Neural progenitor cell (in vitro differentiated cells): ENCODE measurements around the gene DPT. TPM values are rescaled to one million over a fixed set of nuclear protein-coding genes. Genes with fewer than 3 reads are reported as not detected.

Experiments used
- DNase-seq: peaks from one replicate; pipeline ENCODE4 v3.0.0-alpha.2; 2016; ENCODE audit warnings: low spot score
- H2AFZ ChIP-seq: fragments of 200-600 bp; sonication (generic); replicated peaks from 2 replicates; pipeline ENCODE4 v1.6.1; 2016; ENCODE audit warnings: antibody characterized with exemption
- H3F3A ChIP-seq: fragments of 200-600 bp; sonication (generic); 2 replicates; pipeline ENCODE4 v1.6.1; 2016; ENCODE audit warnings: antibody characterized with exemption, low read depth
- H3K27ac ChIP-seq: fragments of 200-600 bp; sonication (generic); 2 replicates; pipeline ENCODE4 v1.5.1; 2016; ENCODE audit warnings: mild to moderate bottlenecking
- H3K27me3 ChIP-seq: fragments of 200-600 bp; sonication (generic); 2 replicates; pipeline ENCODE4 v1.6.1; 2016; ENCODE audit warnings: mild to moderate bottlenecking, moderate library complexity
- H3K36me3 ChIP-seq: fragments of 200-600 bp; sonication (generic); 2 replicates; pipeline ENCODE4 v1.5.1; 2016
- H3K4me1 ChIP-seq: fragments of 200-600 bp; sonication (generic); 2 replicates; pipeline ENCODE4 v1.6.1; 2016; ENCODE audit warnings: mixed run types
- H3K4me2 ChIP-seq: fragments of 200-600 bp; sonication (generic); 2 replicates; pipeline ENCODE4 v1.6.1; 2016
- H3K4me3 ChIP-seq: fragments of 200-600 bp; sonication (generic); 2 replicates; pipeline ENCODE4 v1.5.1; 2016
- H3K79me2 ChIP-seq: fragments of 200-600 bp; sonication (generic); 2 replicates; pipeline ENCODE4 v1.6.1; 2016; ENCODE audit warnings: low read depth
- H3K9ac ChIP-seq: fragments of 200-600 bp; sonication (generic); 2 replicates; pipeline ENCODE4 v1.6.1; 2016
- H3K9me3 ChIP-seq: fragments of 200-600 bp; sonication (generic); 2 replicates; pipeline ENCODE4 v1.5.1; 2016; ENCODE audit warnings: low read depth
- H4K20me1 ChIP-seq: fragments of 200-600 bp; sonication (generic); 2 replicates; pipeline ENCODE4 v1.6.1; 2016; ENCODE audit warnings: low read depth
- H3K27ac Mint-ChIP-seq: 3 replicates; pipeline ENCODE4 v1.8.0; 2021; ENCODE audit warnings: mixed read lengths
- H3K27me3 Mint-ChIP-seq: 2 replicates; pipeline ENCODE4 v1.8.0; 2022; ENCODE audit warnings: low read depth, mild to moderate bottlenecking, inconsistent platforms, moderate library complexity, mixed read lengths; ENCODE audit not compliant: insufficient read depth
- H3K36me3 Mint-ChIP-seq: 3 replicates; pipeline ENCODE4 v1.8.0; 2021; ENCODE audit warnings: mixed read lengths
- H3K4me1 Mint-ChIP-seq: 3 replicates; pipeline ENCODE4 v1.8.0; 2021; ENCODE audit warnings: mixed read lengths
- H3K4me3 Mint-ChIP-seq: 3 replicates; pipeline ENCODE4 v1.8.0; 2021; ENCODE audit warnings: mild to moderate bottlenecking, moderate library complexity, mixed read lengths
- H3K9me3 Mint-ChIP-seq: 3 replicates; pipeline ENCODE4 v1.8.0; 2020; ENCODE audit warnings: mixed read lengths
- CTCF ChIP-seq: fragments of 200-600 bp; sonication (generic); IDR thresholded peaks from 2 replicates; pipeline ENCODE4 v1.5.1; 2017; ENCODE audit warnings: antibody characterized with exemption, mild to moderate bottlenecking
- EZH2 ChIP-seq: fragments of 200-600 bp; sonication (generic); IDR thresholded peaks from 2 replicates; pipeline ENCODE4 v1.6.1; 2017; ENCODE audit warnings: antibody characterized with exemption, mild to moderate bottlenecking, moderate library complexity
- EZH2phosphoT487 ChIP-seq: fragments of 200-600 bp; sonication (generic); IDR thresholded peaks from 2 replicates; pipeline ENCODE4 v1.6.1; 2017; ENCODE audit warnings: antibody characterized with exemption
- total RNA-seq: library from RNA; depleted of rRNA; stranded (reverse); fragments of >200 nt; gene quantifications from 2 replicates; pipeline ENCODE4 v1.2.3, GENCODE V29; 2015; ENCODE audit warnings: low replicate concordance

The DPT gene
- total RNA-seq, 1 donor from 2014 or later, result not detected

GRCh38 chr1:168683871-168684270, 45.1 kb downstream of the DPT start:
- Histone ChIP-seq H3K36me3 (no peaks in the 10 kb centered on the region), H2AFZ (no peak overlapping the region), H3K79me2 (no peaks in the 10 kb centered on the region), H3F3A (no peaks in the 10 kb centered on the region), H3K27ac (no peak overlapping the region), H3K4me1 (no peaks in the 10 kb centered on the region), H3K4me2 (no peak overlapping the region), H3K27me3 (no peaks in the 10 kb centered on the region), H3K9ac (no peak overlapping the region), H3K9me3 (peaks cover 4% of the 10 kb centered on the region), H4K20me1 (no peaks in the 10 kb centered on the region), H3K4me3 (no peak overlapping the region)
- DNase-seq, result peak; percentile 30
- no peaks in the 10 kb centered on the region for H3K27me3 Mint-ChIP-seq
- H3K27ac Mint-ChIP-seq, result no peak overlapping the region
- peaks cover 4% of the 10 kb centered on the region for H3K9me3 Mint-ChIP-seq
- no peaks in the 10 kb centered on the region for H3K4me1 Mint-ChIP-seq
- H3K36me3 Mint-ChIP-seq, result no peaks in the 10 kb centered on the region
- no peak for TF ChIP-seq EZH2
- no peak for TF ChIP-seq CTCF
- no peak for TF ChIP-seq EZH2phosphoT487
- H3K4me3 Mint-ChIP-seq, result no peak overlapping the region

- Mint-ChIP-seq H3K9me3 (peaks cover 2% of the 10 kb centered on the region), H3K27me3 (no peaks in the 10 kb centered on the region), H3K27ac (no peak overlapping the region), H3K4me3 (no peak overlapping the region), H3K36me3 (no peaks in the 10 kb centered on the region), H3K4me1 (peaks cover 3% of the 10 kb centered on the region)
- TF ChIP-seq EZH2 (no peak), EZH2phosphoT487 (no peak), CTCF (no peak)
- Histone ChIP-seq H3K36me3 (no peaks in the 10 kb centered on the region), H3K27ac (no peak overlapping the region), H3K4me3 (no peak overlapping the region), H3K4me1 (peaks cover 18% of the 10 kb centered on the region), H3K27me3 (no peaks in the 10 kb centered on the region), H3K4me2 (no peak overlapping the region), H3K9ac (no peak overlapping the region), H2AFZ (no peak overlapping the region), H3K79me2 (no peaks in the 10 kb centered on the region), H3F3A (peaks cover 8% of the 10 kb centered on the region), H3K9me3 (peaks cover 4% of the 10 kb centered on the region), H4K20me1 (no peaks in the 10 kb centered on the region)
- DNase-seq, result no peak
These were observed 52.1 kb downstream of the DPT start for GRCh38 chr1:168676861-168677260.

- H3K36me3 Mint-ChIP-seq, result no peaks in the 10 kb centered on the region
- no peak for TF ChIP-seq EZH2phosphoT487
- no peak for TF ChIP-seq CTCF
- TF ChIP-seq EZH2, result no peak
- no peak overlapping the region for H3K9ac ChIP-seq
- no peak overlapping the region for H3K4me3 ChIP-seq
- no peaks in the 10 kb centered on the region for H4K20me1 ChIP-seq
- H3K27me3 Mint-ChIP-seq, result no peaks in the 10 kb centered on the region
- H3F3A ChIP-seq, result peaks cover 8% of the 10 kb centered on the region
- DNase-seq, result no peak
- H3K27me3 ChIP-seq, result no peaks in the 10 kb centered on the region
- peaks cover 3% of the 10 kb centered on the region for H3K4me1 Mint-ChIP-seq
- no peak overlapping the region for H3K4me2 ChIP-seq
- no peak overlapping the region for H3K27ac Mint-ChIP-seq
- no peak overlapping the region for H2AFZ ChIP-seq
- H3K27ac ChIP-seq, result no peak overlapping the region
- H3K36me3 ChIP-seq, result no peaks in the 10 kb centered on the region
- peaks cover 2% of the 10 kb centered on the region for H3K9me3 Mint-ChIP-seq
- H3K9me3 ChIP-seq, result peaks cover 2% of the 10 kb centered on the region
- H3K4me3 Mint-ChIP-seq, result no peak overlapping the region
- H3K4me1 ChIP-seq, result peaks cover 18% of the 10 kb centered on the region
- H3K79me2 ChIP-seq, result no peaks in the 10 kb centered on the region
These were observed 52.8 kb downstream of the DPT start for GRCh38 chr1:168676029-168676812.
